SIG-M5 treated with dmso at 0.1 percent for 504 hours (cell line): Measurements from ENCODE around the gene HS1BP3.

Experiments used
- DNase-seq: peaks from one replicate; lab custom pipeline; 2025; ENCODE audit not compliant: unreplicated experiment; lab: John Stamatoyannopoulos, UW

Gene HS1BP3

GRCh38 chr2:20573620-20574422 lies 77.1 kb downstream of the HS1BP3 start:
- no peak for DNase-seq

GRCh38 chr2:20572221-20572620 lies 78.7 kb downstream of the HS1BP3 start:
- DNase-seq, result no peak

- no peak for DNase-seq
Measured at GRCh38 chr2:20571644-20572215, 79.2 kb downstream of the HS1BP3 start.

GRCh38 chr2:20571231-20571630 lies 79.7 kb downstream of the HS1BP3 start:
- no peak for DNase-seq

GRCh38 chr2:20570249-20570648 lies 80.6 kb downstream of the HS1BP3 start:
- no peak for DNase-seq

- no peak for DNase-seq
Measured at GRCh38 chr2:20569464-20570223, 81.3 kb downstream of the HS1BP3 start.

GRCh38 chr2:20568501-20569463 lies 82.1 kb downstream of the HS1BP3 start:
- no peak for DNase-seq

- no peak for DNase-seq
Measured at GRCh38 chr2:20567926-20568179, 83.0 kb downstream of the HS1BP3 start.
